Mesothelial cell of epicardium (in vitro differentiated cells): ENCODE measurements around the gene NACC2. TPM values are rescaled to one million over a fixed set of nuclear protein-coding genes. Genes with fewer than 3 reads are reported as not detected.

Source experiments
- DNase-seq, 2 experiments: peaks; one replicate each; pipeline ENCODE4 v3.0.0; 2021; ENCODE audit warnings: low spot score in 2 of 2; ENCODE audit not compliant: unreplicated experiment in 2 of 2
- H3K27ac Mint-ChIP-seq: 2 replicates; pipeline ENCODE4 v1.8.0; 2021; ENCODE audit warnings: mixed read lengths
- H3K27me3 Mint-ChIP-seq: 2 replicates; pipeline ENCODE4 v1.8.0; 2021; ENCODE audit warnings: low read depth, mixed read lengths
- H3K36me3 Mint-ChIP-seq: 2 replicates; pipeline ENCODE4 v1.8.0; 2021; ENCODE audit warnings: mixed read lengths
- H3K4me1 Mint-ChIP-seq: 2 replicates; pipeline ENCODE4 v1.8.0; 2021; ENCODE audit warnings: mixed read lengths
- H3K4me3 Mint-ChIP-seq: 2 replicates; pipeline ENCODE4 v1.8.0; 2021; ENCODE audit warnings: mild to moderate bottlenecking, moderate library complexity, mixed read lengths
- H3K9me3 Mint-ChIP-seq: 2 replicates; pipeline ENCODE4 v1.8.0; 2021; ENCODE audit warnings: mixed read lengths
- total RNA-seq: library from RNA; stranded (reverse); gene quantifications from 3 replicates; pipeline ENCODE4 v1.2.1, GENCODE V29; 2021
- TF ChIP-seq, protein P1 (sequence below): fragments of 200-600 bp; sonication (generic); IDR thresholded peaks from one replicate; pipeline ENCODE4 v1.5.0; 2021; ENCODE audit warnings: antibody characterized with exemption; ENCODE audit not compliant: unreplicated experiment

Gene NACC2
- total RNA-seq, 1 donor from 2014 or later = 18.4 TPM

DNA sequence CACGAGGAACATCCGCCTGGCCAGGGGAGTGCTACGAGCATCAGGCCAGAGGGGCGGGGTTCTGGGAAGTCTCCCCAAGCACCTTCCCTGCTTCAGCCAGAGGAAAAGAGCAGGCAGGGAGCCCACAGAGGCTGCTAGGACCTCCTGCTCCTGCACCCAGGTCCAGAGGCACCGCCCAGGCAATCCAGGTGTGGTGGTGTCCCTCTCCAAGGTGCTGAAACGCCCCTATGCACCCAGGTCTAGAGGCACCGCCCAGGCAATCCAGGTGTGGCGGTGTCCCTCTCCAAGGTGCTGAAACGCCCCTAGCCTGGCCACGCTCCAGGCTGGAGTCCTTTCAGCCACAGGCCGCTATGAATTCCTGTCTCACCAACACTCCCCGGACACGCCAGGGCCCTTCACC lies 123.2 kb downstream of the NACC2 start:
- peak; percentile 73 to 89 for DNase-seq
- Mint-ChIP-seq H3K9me3 (no peaks in the 10 kb centered on the region), H3K36me3 (no peaks in the 10 kb centered on the region), H3K4me3 (no peak overlapping the region), H3K27ac (no peak overlapping the region), H3K4me1 (peaks cover 3% of the 10 kb centered on the region), H3K27me3 (peaks cover 41% of the 10 kb centered on the region)
- TF ChIP-seq, protein P1, sequence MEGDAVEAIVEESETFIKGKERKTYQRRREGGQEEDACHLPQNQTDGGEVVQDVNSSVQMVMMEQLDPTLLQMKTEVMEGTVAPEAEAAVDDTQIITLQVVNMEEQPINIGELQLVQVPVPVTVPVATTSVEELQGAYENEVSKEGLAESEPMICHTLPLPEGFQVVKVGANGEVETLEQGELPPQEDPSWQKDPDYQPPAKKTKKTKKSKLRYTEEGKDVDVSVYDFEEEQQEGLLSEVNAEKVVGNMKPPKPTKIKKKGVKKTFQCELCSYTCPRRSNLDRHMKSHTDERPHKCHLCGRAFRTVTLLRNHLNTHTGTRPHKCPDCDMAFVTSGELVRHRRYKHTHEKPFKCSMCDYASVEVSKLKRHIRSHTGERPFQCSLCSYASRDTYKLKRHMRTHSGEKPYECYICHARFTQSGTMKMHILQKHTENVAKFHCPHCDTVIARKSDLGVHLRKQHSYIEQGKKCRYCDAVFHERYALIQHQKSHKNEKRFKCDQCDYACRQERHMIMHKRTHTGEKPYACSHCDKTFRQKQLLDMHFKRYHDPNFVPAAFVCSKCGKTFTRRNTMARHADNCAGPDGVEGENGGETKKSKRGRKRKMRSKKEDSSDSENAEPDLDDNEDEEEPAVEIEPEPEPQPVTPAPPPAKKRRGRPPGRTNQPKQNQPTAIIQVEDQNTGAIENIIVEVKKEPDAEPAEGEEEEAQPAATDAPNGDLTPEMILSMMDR = no peak

DNA sequence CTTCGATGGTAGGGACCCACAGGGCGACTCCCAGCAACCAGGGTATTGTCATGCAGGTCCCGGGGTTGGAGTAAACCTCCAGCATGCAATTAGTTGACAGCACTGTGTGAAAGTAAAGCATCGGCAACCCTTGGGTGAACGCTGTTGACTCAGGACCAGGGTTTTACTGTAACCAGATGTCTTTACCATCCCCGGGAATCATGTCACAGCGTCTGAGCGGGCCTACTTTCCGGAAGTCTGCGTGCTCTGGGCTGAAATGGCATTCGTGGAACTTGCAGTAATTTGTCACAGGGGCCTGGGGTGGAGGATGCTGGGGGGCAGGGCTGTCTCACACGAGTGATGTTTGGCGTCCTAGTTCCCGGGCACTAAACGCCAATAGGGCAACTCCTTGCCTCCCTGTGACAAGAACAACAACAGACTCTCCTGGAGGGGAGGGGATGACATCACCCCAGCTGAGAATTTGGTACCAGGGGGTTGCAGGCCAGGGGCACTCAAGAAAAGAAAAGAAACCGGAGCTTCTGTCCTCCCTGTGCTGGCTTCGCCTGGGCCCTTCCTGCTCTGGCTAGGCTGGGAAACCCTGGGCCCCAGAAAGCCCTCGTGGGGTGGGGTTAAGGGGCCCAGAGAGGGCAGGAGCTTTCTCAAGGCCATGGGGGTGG lies 123.8 kb downstream of the NACC2 start:
- no peak for DNase-seq

DNA sequence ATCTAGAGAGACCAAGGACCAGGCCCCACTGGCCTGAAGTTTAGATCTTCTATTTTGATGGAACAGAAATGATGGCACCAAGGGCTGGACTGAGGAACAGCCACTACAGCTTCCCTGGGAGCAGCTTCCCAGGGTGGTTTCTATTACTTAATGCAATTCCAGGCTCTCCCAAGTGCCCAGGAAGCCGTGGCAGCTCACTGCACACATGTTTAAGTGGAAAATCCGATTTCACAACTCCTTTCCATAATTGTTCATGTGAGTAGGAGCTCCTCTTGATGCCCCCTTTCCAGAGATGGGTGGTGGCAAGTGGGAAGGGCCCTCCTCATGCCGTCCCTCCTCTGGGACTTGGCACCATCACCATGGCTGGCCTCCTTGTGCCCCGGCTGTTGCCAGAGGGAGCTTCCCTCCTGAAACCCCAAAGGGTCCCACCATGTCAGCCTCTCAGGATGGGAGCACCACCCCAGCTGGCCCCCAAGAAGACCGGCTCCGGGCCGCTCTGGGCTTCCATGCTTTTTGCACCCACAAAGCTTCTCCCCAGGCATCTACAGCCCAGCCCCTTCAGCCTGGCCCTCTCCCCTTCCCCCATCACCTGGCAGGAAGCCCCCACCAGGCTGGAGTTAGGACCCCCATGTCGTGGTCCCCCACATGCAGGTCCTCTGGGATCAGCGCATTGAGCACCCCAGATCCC lies 124.8 kb downstream of the NACC2 start:
- Mint-ChIP-seq H3K36me3 (no peaks in the 10 kb centered on the region), H3K27ac (no peak overlapping the region), H3K27me3 (peaks cover 34% of the 10 kb centered on the region), H3K9me3 (no peaks in the 10 kb centered on the region), H3K4me1 (no peaks in the 10 kb centered on the region), H3K4me3 (no peak overlapping the region)
- no peak for DNase-seq
- TF ChIP-seq, protein P1 = no peak

More for the DNA sequence above, 123.8 kb downstream of the NACC2 start:
- H3K27me3 Mint-ChIP-seq = peaks cover 36% of the 10 kb centered on the region
- TF ChIP-seq, protein P1 = no peak
- no peaks in the 10 kb centered on the region for H3K9me3 Mint-ChIP-seq
- no peak overlapping the region for H3K4me3 Mint-ChIP-seq
- no peaks in the 10 kb centered on the region for H3K36me3 Mint-ChIP-seq
- no peaks in the 10 kb centered on the region for H3K4me1 Mint-ChIP-seq
- no peak overlapping the region for H3K27ac Mint-ChIP-seq

DNA sequence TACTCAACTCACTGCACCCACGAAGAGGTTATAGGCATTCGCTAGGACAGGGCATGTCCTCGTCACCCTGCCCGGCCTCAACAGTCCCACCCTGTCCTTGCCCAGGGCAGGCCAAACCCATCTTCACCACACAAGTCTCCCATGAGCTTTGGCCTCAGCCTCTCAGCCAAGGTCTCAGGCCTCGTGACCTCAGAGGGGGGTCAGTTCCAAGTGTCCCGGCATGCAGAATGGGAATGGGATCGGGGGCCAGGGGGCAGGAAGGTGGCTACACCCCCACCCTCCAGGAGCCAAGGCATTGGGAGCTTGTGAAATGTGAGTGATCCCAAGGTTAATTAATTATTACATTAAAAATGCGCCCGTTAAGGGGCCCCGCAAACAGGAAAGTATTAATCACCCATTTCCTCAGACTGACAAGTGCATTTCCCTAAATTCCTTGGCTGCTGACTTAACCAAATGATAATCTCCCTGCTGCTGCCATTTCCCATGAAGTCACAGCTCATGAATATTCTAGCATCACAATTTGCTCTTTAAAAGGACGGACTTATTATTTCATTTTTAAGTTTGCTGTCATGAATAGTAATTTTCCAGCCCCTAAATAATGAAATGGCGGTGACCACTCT lies 125.9 kb downstream of the NACC2 start:
- no peaks in the 10 kb centered on the region for H3K36me3 Mint-ChIP-seq
- DNase-seq = no peak

DNA sequence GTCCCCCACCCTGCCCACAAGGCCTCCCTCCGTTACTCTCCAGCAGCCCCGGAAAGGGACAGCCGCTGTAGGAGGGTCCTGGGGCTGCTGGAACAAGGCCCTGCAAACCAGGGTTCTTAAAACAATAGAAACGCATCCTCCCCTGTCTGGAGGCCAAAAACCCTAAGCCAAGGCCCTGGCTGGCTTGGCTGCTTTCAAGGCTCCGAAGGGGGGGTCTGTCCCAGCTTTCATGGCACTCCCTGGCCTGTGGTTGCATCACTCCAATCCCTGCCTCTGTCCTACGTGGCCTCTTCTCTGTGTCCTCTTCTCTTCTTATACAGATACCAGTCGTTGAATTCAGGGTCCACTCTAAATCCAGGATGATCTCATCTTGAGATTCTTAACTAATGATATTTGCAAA lies 126.5 kb downstream of the NACC2 start:
- Mint-ChIP-seq H3K4me1 (no peaks in the 10 kb centered on the region), H3K4me3 (no peak overlapping the region), H3K9me3 (no peaks in the 10 kb centered on the region), H3K36me3 (no peaks in the 10 kb centered on the region), H3K27ac (no peak overlapping the region), H3K27me3 (peaks cover 20% of the 10 kb centered on the region)
- TF ChIP-seq, protein P1 = no peak
- DNase-seq = no peak

More for the DNA sequence above, 125.9 kb downstream of the NACC2 start:
- Mint-ChIP-seq H3K4me3 (no peak overlapping the region), H3K27ac (no peak overlapping the region), H3K4me1 (no peaks in the 10 kb centered on the region), H3K9me3 (no peaks in the 10 kb centered on the region), H3K27me3 (peaks cover 25% of the 10 kb centered on the region)
- TF ChIP-seq, protein P1 = no peak
